OCI-LY3 (cell line): ENCODE data around the gene MINPP1.

Source experiments
- EZH2phosphoT487 ChIP-seq: fragments of 200-600 bp; shearing (Covaris generic); IDR thresholded peaks from 2 replicates; pipeline ENCODE4 v1.6.1; 2018; ENCODE audit warnings: antibody characterized with exemption, mixed run types, low read depth
- TF ChIP-seq, protein P1 (sequence below): fragments of 200-600, 300-600 bp; sonication (generic); IDR thresholded peaks from 2 replicates; pipeline ENCODE4 v1.5.1; 2014; ENCODE audit warnings: antibody characterized with exemption, low read length, low read depth

DNA sequence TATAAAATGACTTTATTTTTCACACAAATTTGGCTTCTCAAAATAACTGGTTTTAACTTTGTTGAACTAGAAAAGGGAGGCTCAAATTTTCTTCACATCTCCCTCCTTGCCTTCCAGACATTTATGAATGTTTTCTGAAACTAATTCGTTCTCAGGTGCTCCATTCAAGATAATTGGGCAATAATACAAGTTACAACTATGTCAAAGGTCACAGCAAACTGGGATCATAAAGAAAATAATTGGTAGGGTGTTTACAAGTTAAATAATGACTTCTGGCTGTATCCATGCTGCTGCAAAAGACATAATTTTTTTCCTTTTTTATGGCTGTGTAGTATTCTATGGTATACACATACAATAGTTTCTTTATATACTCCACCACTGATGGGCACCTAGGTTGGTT lies 75.3 kb downstream of the MINPP1 start:
- TF ChIP-seq, protein P1, sequence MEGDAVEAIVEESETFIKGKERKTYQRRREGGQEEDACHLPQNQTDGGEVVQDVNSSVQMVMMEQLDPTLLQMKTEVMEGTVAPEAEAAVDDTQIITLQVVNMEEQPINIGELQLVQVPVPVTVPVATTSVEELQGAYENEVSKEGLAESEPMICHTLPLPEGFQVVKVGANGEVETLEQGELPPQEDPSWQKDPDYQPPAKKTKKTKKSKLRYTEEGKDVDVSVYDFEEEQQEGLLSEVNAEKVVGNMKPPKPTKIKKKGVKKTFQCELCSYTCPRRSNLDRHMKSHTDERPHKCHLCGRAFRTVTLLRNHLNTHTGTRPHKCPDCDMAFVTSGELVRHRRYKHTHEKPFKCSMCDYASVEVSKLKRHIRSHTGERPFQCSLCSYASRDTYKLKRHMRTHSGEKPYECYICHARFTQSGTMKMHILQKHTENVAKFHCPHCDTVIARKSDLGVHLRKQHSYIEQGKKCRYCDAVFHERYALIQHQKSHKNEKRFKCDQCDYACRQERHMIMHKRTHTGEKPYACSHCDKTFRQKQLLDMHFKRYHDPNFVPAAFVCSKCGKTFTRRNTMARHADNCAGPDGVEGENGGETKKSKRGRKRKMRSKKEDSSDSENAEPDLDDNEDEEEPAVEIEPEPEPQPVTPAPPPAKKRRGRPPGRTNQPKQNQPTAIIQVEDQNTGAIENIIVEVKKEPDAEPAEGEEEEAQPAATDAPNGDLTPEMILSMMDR: no peak
- TF ChIP-seq EZH2phosphoT487: no peak
